H1 (cell line): ENCODE data around the gene TMED9. TPM values are rescaled to one million over a fixed set of nuclear protein-coding genes. Genes with fewer than 3 reads are reported as not detected.

Experiments used
- CTCF ChIA-PET: fragments of 300-600 bp; sonication (Branson Sonifier 250); formaldehyde crosslinking; loops from one replicate; lab custom pipeline; 2021; ENCODE audit not compliant: partially characterized antibody; lab: Charles Lee
- POLR2A ChIA-PET: fragments of 300-600 bp; sonication (Branson Sonifier 250); formaldehyde crosslinking; loops from one replicate; lab custom pipeline; 2021; ENCODE audit warnings: inconsistent platforms; ENCODE audit not compliant: partially characterized antibody; lab: Charles Lee
- DNase-seq, 2 experiments: peaks; one replicate each; pipeline versions ENCODE4 v3.0.0 to v3.0.0-alpha.2; 2010 to 2022; ENCODE audit warnings: low spot score in 2 of 2, low read depth in 1 of 2, mixed read lengths in 1 of 2
- FAIRE-seq: peaks from 2 replicates; lab custom pipeline; 2011; peaks lifted over from hg19 to GRCh38; lab: Jason Lieb, UNC
- H2AFZ ChIP-seq: 2 replicates; pipeline ENCODE4 v1.8.1; 2012; ENCODE audit warnings: low read length, inconsistent platforms
- H2AK5ac ChIP-seq: 2 replicates; pipeline ENCODE4 v1.6.1; 2013; ENCODE audit warnings: low read depth, low read length
- H2BK120ac ChIP-seq: replicated peaks from 2 replicates; pipeline ENCODE3; 2013; ENCODE audit warnings: low read depth, low read length, inconsistent platforms
- H2BK12ac ChIP-seq: 2 replicates; pipeline ENCODE4 v1.6.1; 2013; ENCODE audit warnings: low read depth, low read length
- H2BK15ac ChIP-seq: 2 replicates; pipeline ENCODE4 v1.6.1; 2013; ENCODE audit warnings: low read length
- H2BK20ac ChIP-seq: 2 replicates; pipeline ENCODE4 v1.6.1; 2013; ENCODE audit warnings: low read length
- H2BK5ac ChIP-seq: 2 replicates; pipeline ENCODE4 v1.6.1; 2013; ENCODE audit warnings: low read depth, low read length
- H3K14ac ChIP-seq: 2 replicates; pipeline ENCODE4 v1.6.1; 2013; ENCODE audit warnings: inconsistent platforms; ENCODE audit not compliant: insufficient read length
- H3K18ac ChIP-seq: 2 replicates; pipeline ENCODE4 v1.6.1; 2013; ENCODE audit warnings: low read length; ENCODE audit errors: extremely low read depth
- H3K23ac ChIP-seq: 2 replicates; pipeline ENCODE4 v1.6.1; 2013; ENCODE audit warnings: inconsistent platforms; ENCODE audit not compliant: insufficient read length
- H3K23me2 ChIP-seq: 2 replicates; pipeline ENCODE4 v1.6.1; 2013; ENCODE audit warnings: low read depth, low read length
- H3K27ac ChIP-seq: 2 replicates; pipeline ENCODE4 v1.6.1; 2011; ENCODE audit warnings: low read depth, low read length, inconsistent platforms
- H3K27me3 ChIP-seq, 4 experiments: replicated peaks in 1 of 4; 1 replicate in 1 of 4; 2 replicates in 3 of 4; pipeline versions ENCODE4 v1.6.1 to v1.8.1; 2011 to 2013; ENCODE audit warnings: low read length in 3 of 4, mild to moderate bottlenecking in 3 of 4, inconsistent platforms in 2 of 4, mixed read lengths in 2 of 4, moderate library complexity in 1 of 4; ENCODE audit not compliant: control insufficient read depth in 3 of 4, insufficient read depth in 3 of 4; ENCODE audit errors: extremely low read depth in 1 of 4
- H3K36me3 ChIP-seq, 4 experiments: 2 replicates each; pipeline versions ENCODE4 v1.6.1 to v1.8.1; 2011 to 2013; ENCODE audit warnings: mild to moderate bottlenecking in 4 of 4, low read length in 3 of 4, moderate library complexity in 2 of 4, control low read depth in 1 of 4, inconsistent platforms in 1 of 4; ENCODE audit not compliant: insufficient read depth in 4 of 4, control insufficient read depth in 2 of 4
- H3K4ac ChIP-seq: replicated peaks from 2 replicates; pipeline ENCODE3; 2013; ENCODE audit warnings: low read length, low read depth, mixed read lengths, inconsistent platforms; ENCODE audit not compliant: insufficient read length
- H3K4me1 ChIP-seq, 4 experiments: replicated peaks in 1 of 4; 1 replicate in 1 of 4; 2 replicates in 3 of 4; pipeline versions ENCODE4 v1.6.1 to v1.8.1; 2011 to 2013; ENCODE audit warnings: low read length in 3 of 4, inconsistent platforms in 2 of 4, mixed read lengths in 1 of 4; ENCODE audit not compliant: insufficient read depth in 4 of 4, control insufficient read depth in 3 of 4
- H3K4me2 ChIP-seq, 2 experiments: 2 replicates each; pipeline versions ENCODE4 v1.6.1 to v1.8.1; 2011 to 2013; ENCODE audit warnings: low read depth in 2 of 2, low read length in 2 of 2, control low read depth in 1 of 2, inconsistent platforms in 1 of 2, mild to moderate bottlenecking in 1 of 2; ENCODE audit not compliant: insufficient read depth in 1 of 2
- H3K4me3 ChIP-seq, 4 experiments: fragments of 200-600, 300-600 bp in 1 of 4; sonication (generic), shearing (Covaris generic), sonication (Bioruptor Twin) in 1 of 4; 2 replicates each; pipeline versions ENCODE4 v1.5.1 to v1.8.1; 2011 to 2016; ENCODE audit warnings: low read length in 4 of 4, low read depth in 3 of 4, control low read depth in 2 of 4, inconsistent platforms in 2 of 4, mild to moderate bottlenecking in 2 of 4, mixed read lengths in 1 of 4, moderate library complexity in 1 of 4; ENCODE audit not compliant: insufficient read depth in 2 of 4; ENCODE audit errors: extremely low read depth in 1 of 4
- H3K56ac ChIP-seq: replicated peaks from 2 replicates; pipeline ENCODE3; 2013; ENCODE audit warnings: low read depth, mild to moderate bottlenecking, mixed read lengths, low read length, inconsistent platforms; ENCODE audit not compliant: insufficient read length
- H3K79me1 ChIP-seq: 2 replicates; pipeline ENCODE4 v1.6.1; 2013; ENCODE audit warnings: low read depth, low read length, control low read depth
- H3K79me2 ChIP-seq, 2 experiments: 2 replicates each; pipeline versions ENCODE4 v1.6.1 to v1.8.1; 2012 to 2013; ENCODE audit warnings: low read length in 2 of 2, mild to moderate bottlenecking in 2 of 2, inconsistent platforms in 1 of 2; ENCODE audit not compliant: insufficient read depth in 2 of 2, control insufficient read depth in 1 of 2
- H3K9ac ChIP-seq, 4 experiments: replicated peaks in 1 of 4; 1 replicate in 1 of 4; 2 replicates in 3 of 4; pipeline versions ENCODE4 v1.6.1 to v1.8.1; 2011 to 2013; ENCODE audit warnings: low read depth in 3 of 4, low read length in 3 of 4, control low read depth in 2 of 4, mild to moderate bottlenecking in 2 of 4, moderate library complexity in 2 of 4, inconsistent platforms in 1 of 4; ENCODE audit errors: extremely low read depth in 1 of 4
- H3K9me3 ChIP-seq, 2 experiments: 2 replicates each; pipeline versions ENCODE4 v1.6.1 to v1.8.1; 2012 to 2013; ENCODE audit warnings: mild to moderate bottlenecking in 2 of 2, moderate library complexity in 2 of 2, control low read depth in 1 of 2, inconsistent platforms in 1 of 2, low read depth in 1 of 2, low read length in 1 of 2, mixed read lengths in 1 of 2; ENCODE audit not compliant: insufficient read depth in 2 of 2
- H4K20me1 ChIP-seq, 2 experiments: replicated peaks in 1 of 2; 2 replicates each; pipeline versions ENCODE3 to v1.8.1; 2011 to 2013; ENCODE audit warnings: inconsistent platforms in 2 of 2, low read length in 2 of 2, mild to moderate bottlenecking in 1 of 2; ENCODE audit not compliant: insufficient read depth in 2 of 2, control insufficient read depth in 1 of 2
- H4K5ac ChIP-seq: 2 replicates; pipeline ENCODE4 v1.6.1; 2013; ENCODE audit warnings: low read length, low read depth, mixed read lengths, inconsistent platforms; ENCODE audit not compliant: insufficient read length
- H4K8ac ChIP-seq: 2 replicates; pipeline ENCODE4 v1.8.0; 2013; ENCODE audit warnings: mild to moderate bottlenecking, moderate library complexity, low read length, inconsistent platforms; ENCODE audit not compliant: insufficient read depth; ENCODE audit errors: extremely low read depth
- H4K91ac ChIP-seq: replicated peaks from 2 replicates; pipeline ENCODE3; 2013; ENCODE audit warnings: low read length, mixed read lengths, inconsistent platforms; ENCODE audit not compliant: insufficient read length
- KDM1A ChIP-seq: fragments of 200-600, 300-600 bp; sonication (generic); IDR thresholded peaks from 2 replicates; pipeline ENCODE4 v1.7.1; 2016; ENCODE audit warnings: mild to moderate bottlenecking, low read length, borderline replicate concordance
- WGBS, 2 experiments: shearing (Covaris generic) in 1 of 2; methylation state at CpG; one replicate each; pipeline versions ENCODE4 v1.1.6 to v1.1.7; 2013 to 2015; ENCODE audit warnings: low lambda C conversion rate in 2 of 2, mixed read lengths in 2 of 2, inconsistent platforms in 1 of 2, low coverage in 1 of 2, missing lambda C conversion rate in 1 of 2; ENCODE audit not compliant: insufficient replicate concordance in 2 of 2, insufficient coverage in 1 of 2, insufficient read length in 1 of 2; ENCODE audit errors: extremely low coverage in 1 of 2, missing lambda C conversion rate in 1 of 2; 5-methylcytosine and 5-hydroxymethylcytosine counted together
- polyA plus RNA-seq, 7 experiments: library from polyadenylated mRNA; depleted of rRNA in 3 of 7; stranded (reverse) in 5 of 7; unstranded in 2 of 7; fragments of >200 nt in 5 of 7; fragments of 200-250 nt in 2 of 7; gene quantifications; 1 replicate in 5 of 7; 2 replicates in 1 of 7; 4 replicates in 1 of 7; pipeline versions ENCODE4 v1.2.1 to v1.2.3, GENCODE V29; 2011 to 2013; ENCODE audit warnings: missing spikeins in 2 of 7, mixed read lengths in 2 of 7
- total RNA-seq: library from RNA; stranded (reverse); fragmentation: NEBNext Ultra II Directional; extraction: Animal tissue kit (Norgen Biotek cat#: 25700); gene quantifications from 2 replicates; pipeline ENCODE4 v1.2.1, GENCODE V29; 2021

Gene TMED9
- total and polyA plus RNA-seq, 2 of the 8 experiments (the other 6 are each of a cell fraction or from before 2014, with no cell fraction given): 130 to 160 TPM

DNA sequence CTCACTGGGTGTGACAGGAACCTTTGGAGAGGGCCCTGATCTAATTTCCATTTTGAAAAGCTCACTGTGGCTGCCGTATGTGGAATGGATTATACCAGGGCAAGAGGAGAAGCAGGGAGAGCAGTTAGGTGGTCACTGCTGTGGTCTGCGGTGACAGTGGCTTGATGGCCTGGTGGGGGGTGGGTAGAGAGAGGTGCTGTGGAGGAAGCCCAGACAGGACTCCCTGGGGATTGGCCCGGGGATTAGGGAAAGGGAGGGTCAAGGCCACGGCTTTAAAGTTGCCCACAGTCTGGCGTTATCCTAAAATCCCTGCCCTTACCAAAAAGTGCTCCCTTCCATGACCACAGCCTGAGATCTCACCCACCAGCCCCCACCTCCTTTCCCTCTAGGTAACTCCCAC lies 12.7 kb downstream of the TMED9 start:
- Histone ChIP-seq H3K23ac (no peak overlapping the region), H3K23me2 (peaks cover 7% of the 10 kb centered on the region), H3K56ac (no peak overlapping the region), H3K4ac (no peak overlapping the region), H3K79me2 (peaks cover 0 to 4% of the 10 kb centered on the region in 2 experiments; a peak in 1 of 4 replicates), H4K91ac (no peak overlapping the region), H3K18ac (no peak overlapping the region), H3K4me2 (no peak overlapping the region), H2AK5ac (no peak overlapping the region), H2BK120ac (no peak overlapping the region), H2BK15ac (no peak overlapping the region), H3K36me3 (peaks cover 0 to 4% (median 0%) of the 10 kb centered on the region in 4 experiments; a peak in 2 of 8 replicates), H4K5ac (no peak overlapping the region), H2AFZ (no peak overlapping the region), H2BK5ac (no peak overlapping the region), H3K4me3 (no peak overlapping the region), H3K14ac (no peak overlapping the region), H3K27ac (no peak overlapping the region), H3K27me3 (peaks cover 0 to 2% (median 0%) of the 10 kb centered on the region in 4 experiments; a peak in 2 of 7 replicates), H3K9ac (no peak overlapping the region), H3K79me1 (no peaks in the 10 kb centered on the region; the same call in none of the 2 replicates), H3K9me3 (no peaks in the 10 kb centered on the region), H4K8ac (no peak overlapping the region), H3K4me1 (peaks cover 0 to 20% (median 12%) of the 10 kb centered on the region in 4 experiments; a peak in 5 of 7 replicates), H2BK12ac (no peak overlapping the region), H4K20me1 (peaks cover 0 to 2% of the 10 kb centered on the region in 2 experiments), H2BK20ac (no peak overlapping the region)
- WGBS, 2 experiments: 87% methylated on average over 5 of the region's 5 CpGs; no CpG with 5 or more reads in 1 of the 2 experiments
- ChIA-PET POLR2A (interaction anchor here (1.1 to 8.8 kb wide), 3 partner anchors 6 to 102 kb away, joined by 3 to 72 read pairs (median 19); partner anchors contain the start of gene TMED9), CTCF (interaction anchor here (1.1 kb wide), 1 partner anchor 13 kb away, joined by 3 read pairs; the partner anchor contains the start of gene TMED9)
- DNase-seq (no peak), FAIRE-seq (no peak)
- no peak for TF ChIP-seq KDM1A
